ENCODE data around the gene RBM44. TPM values are rescaled to one million over a fixed set of nuclear protein-coding genes. Genes with fewer than 3 reads are reported as not detected.
"Not testable (repeated sequence)": the region's sequence is repeated elsewhere in the genome, so short reads cannot be mapped to it uniquely, and the experiment has no call there.

The RBM44 gene
- total RNA-seq, 1 experiment from 2014 or later = 1.0 TPM

- no peak for DNase-seq
- BruUV-seq (replicated peaks) = no TSS peak
- TF ChIP-seq CTCF (IDR thresholded peaks at IDR 0.05; ENCODE audit: unreplicated experiment) = no peak
- Mint-ChIP-seq H3K36me3 (ENCODE audit: insufficient read depth, unreplicated experiment) (no peaks in the 10 kb centered on the region), H3K4me1 (ENCODE audit: low read depth, unreplicated experiment) (peaks cover 7% of the 10 kb centered on the region), H3K27me3 (ENCODE audit: unreplicated experiment) (no peaks in the 10 kb centered on the region), H3K27ac (ENCODE audit: unreplicated experiment) (no peak overlapping the region), H3K9me3 (ENCODE audit: low read depth, unreplicated experiment) (no peaks in the 10 kb centered on the region), H3K4me3 (ENCODE audit: low read depth, unreplicated experiment) (no peak overlapping the region)
- intact Hi-C loops (cut with micrococcal nuclease; ENCODE audit: unreplicated experiment) = no loop called here
- CTCF ChIA-PET = no interaction called here
These were observed 36.8 kb downstream of the RBM44 start for GRCh38 chr2:237835372-237835771.

GRCh38 chr2:237841051-237841450 lies 42.5 kb downstream of the RBM44 start:
- TF ChIP-seq CTCF (IDR thresholded peaks at IDR 0.05; ENCODE audit: unreplicated experiment) = no peak
- no peak for DNase-seq
- H3K4me3 Mint-ChIP-seq (ENCODE audit: low read depth, unreplicated experiment) = no peak overlapping the region
- H3K36me3 Mint-ChIP-seq (ENCODE audit: insufficient read depth, unreplicated experiment) = no peaks in the 10 kb centered on the region
- H3K9me3 Mint-ChIP-seq (ENCODE audit: low read depth, unreplicated experiment) = no peaks in the 10 kb centered on the region
- BruUV-seq (replicated peaks) = no TSS peak
- CTCF ChIA-PET = no interaction called here
- H3K27ac Mint-ChIP-seq (ENCODE audit: unreplicated experiment) = no peak overlapping the region
- intact Hi-C loops (cut with micrococcal nuclease; ENCODE audit: unreplicated experiment) = no loop called here
- H3K4me1 Mint-ChIP-seq (ENCODE audit: low read depth, unreplicated experiment) = no peaks in the 10 kb centered on the region
- H3K27me3 Mint-ChIP-seq (ENCODE audit: unreplicated experiment) = peaks cover 18% of the 10 kb centered on the region

GRCh38 chr2:237848940-237849339 lies 50.4 kb downstream of the RBM44 start:
- BruUV-seq (replicated peaks); H3K27ac Mint-ChIP-seq (ENCODE audit: unreplicated experiment); CTCF ChIA-PET; H3K36me3 Mint-ChIP-seq (ENCODE audit: insufficient read depth, unreplicated experiment); intact Hi-C loops (cut with micrococcal nuclease; ENCODE audit: unreplicated experiment); H3K4me1 Mint-ChIP-seq (ENCODE audit: low read depth, unreplicated experiment); H3K9me3 Mint-ChIP-seq (ENCODE audit: low read depth, unreplicated experiment); H3K4me3 Mint-ChIP-seq (ENCODE audit: low read depth, unreplicated experiment); DNase-seq: not testable (repeated sequence)
- peaks cover 54% of the 10 kb centered on the region for H3K27me3 Mint-ChIP-seq (ENCODE audit: unreplicated experiment)

GRCh38 chr2:237854295-237854694 lies 55.7 kb downstream of the RBM44 start:
- Mint-ChIP-seq H3K36me3 (ENCODE audit: insufficient read depth, unreplicated experiment) (peaks cover 9% of the 10 kb centered on the region), H3K4me1 (ENCODE audit: low read depth, unreplicated experiment) (peaks cover 9% of the 10 kb centered on the region), H3K27me3 (ENCODE audit: unreplicated experiment) (peaks cover 59% of the 10 kb centered on the region), H3K27ac (ENCODE audit: unreplicated experiment) (no peak overlapping the region), H3K9me3 (ENCODE audit: low read depth, unreplicated experiment) (no peaks in the 10 kb centered on the region), H3K4me3 (ENCODE audit: low read depth, unreplicated experiment) (no peak overlapping the region)
- CTCF ChIA-PET = no interaction called here
- no TSS peak for BruUV-seq (replicated peaks)
- intact Hi-C loops (cut with micrococcal nuclease; ENCODE audit: unreplicated experiment) = loop anchor here (10.0 kb wide), 1 partner anchor 411 kb away; no protein-coding TSS in a partner anchor
- no peak for TF ChIP-seq CTCF (IDR thresholded peaks at IDR 0.05; ENCODE audit: unreplicated experiment)
- DNase-seq = no peak

- Mint-ChIP-seq H3K9me3 (ENCODE audit: low read depth, unreplicated experiment) (no peaks in the 10 kb centered on the region), H3K4me1 (ENCODE audit: low read depth, unreplicated experiment) (peaks cover 28% of the 10 kb centered on the region), H3K36me3 (ENCODE audit: insufficient read depth, unreplicated experiment) (peaks cover 21% of the 10 kb centered on the region), H3K27ac (ENCODE audit: unreplicated experiment) (no peak overlapping the region), H3K4me3 (ENCODE audit: low read depth, unreplicated experiment) (no peak overlapping the region), H3K27me3 (ENCODE audit: unreplicated experiment) (peaks cover 59% of the 10 kb centered on the region)
- no peak for DNase-seq
- no peak for TF ChIP-seq CTCF (IDR thresholded peaks at IDR 0.05; ENCODE audit: unreplicated experiment)
- CTCF ChIA-PET = interaction anchor here (0.5 to 1.2 kb wide), 9 partner anchors 10 to 406 kb away, joined by 3 to 13 read pairs (median 4); partner anchors contain the start of gene SCLY
- no TSS peak for BruUV-seq (replicated peaks)
- intact Hi-C loops (cut with micrococcal nuclease; ENCODE audit: unreplicated experiment) = loop anchor here (1.0 to 10.0 kb wide), 3 partner anchors 160 to 407 kb away; no protein-coding TSS in a partner anchor
These were observed 59.2 kb downstream of the RBM44 start for GRCh38 chr2:237857791-237858190.
